ENCODE measurements around the gene RIMOC1.

The RIMOC1 gene

GRCh38 chr5:41903892-41904799 is at the start of gene RIMOC1:
RIMOC1 (plus strand) TSS chr5:41904344; CDS start chr5:41904368, 24 bp downstream.
- peak; percentile 99 for DNase-seq

- DNase-seq = peak; percentile 75
Measured at GRCh38 chr5:41856644-41857491, 47.3 kb upstream of the RIMOC1 start.

- no peak for DNase-seq
Measured at GRCh38 chr5:41857989-41858388, 46.2 kb upstream of the RIMOC1 start.

GRCh38 chr5:41858890-41859289 is 45.3 kb upstream of the RIMOC1 start:
- no peak for DNase-seq

GRCh38 chr5:41863871-41864486 is 40.2 kb upstream of the RIMOC1 start:
- DNase-seq = no peak

GRCh38 chr5:41869151-41869723 is 34.9 kb upstream of the RIMOC1 start:
- DNase-seq = peak; percentile 47

- peak; percentile 91 for DNase-seq
Measured at GRCh38 chr5:41869724-41870626, 34.2 kb upstream of the RIMOC1 start, which contains the start of gene OXCT1. OXCT1 (minus strand) TSS chr5:41870425; CDS start chr5:41870358, 67 bp downstream.

- peak; percentile 19 for DNase-seq
Measured at GRCh38 chr5:41870627-41871048, 33.5 kb upstream of the RIMOC1 start.

- DNase-seq = no peak
Measured at GRCh38 chr5:41871852-41872251, 32.3 kb upstream of the RIMOC1 start.

- DNase-seq = no peak
Measured at GRCh38 chr5:41874512-41875060, 29.6 kb upstream of the RIMOC1 start.

GRCh38 chr5:41875121-41875520 is 29.0 kb upstream of the RIMOC1 start:
- DNase-seq = no peak

GRCh38 chr5:41876678-41877077 is 27.5 kb upstream of the RIMOC1 start:
- DNase-seq = peak; percentile 74

GRCh38 chr5:41877408-41877807 is 26.7 kb upstream of the RIMOC1 start:
- DNase-seq = no peak

GRCh38 chr5:41878173-41878572 is 26.0 kb upstream of the RIMOC1 start:
- DNase-seq = no peak

- peak; percentile 21 for DNase-seq
Measured at GRCh38 chr5:41878643-41879478, 25.3 kb upstream of the RIMOC1 start.

- no peak for DNase-seq
Measured at GRCh38 chr5:41882765-41883164, 21.4 kb upstream of the RIMOC1 start.

GRCh38 chr5:41883243-41883642 is 20.9 kb upstream of the RIMOC1 start:
- DNase-seq = no peak

GRCh38 chr5:41883936-41884335 is 20.2 kb upstream of the RIMOC1 start:
- DNase-seq = peak; percentile 5

GRCh38 chr5:41885286-41885685 is 18.9 kb upstream of the RIMOC1 start:
- DNase-seq = no peak

GRCh38 chr5:41891066-41891707 is 13.0 kb upstream of the RIMOC1 start:
- no peak for DNase-seq

Measured in DMS53 (cell line).